Neural cell (in vitro differentiated cells): ENCODE results near the gene DNMT3A.

ENCODE experiments used
- EP300 ChIP-seq: fragments of 450-650 bp; conservative IDR thresholded peaks from 2 replicates; pipeline ENCODE4 v1.6.1; 2014; ENCODE audit warnings: antibody characterized with exemption, mild to moderate bottlenecking, moderate library complexity; ENCODE audit not compliant: poor library complexity, severe bottlenecking
- EZH2 ChIP-seq: fragments of 200-600, 300-800 bp; shearing (Covaris generic), sonication (generic); IDR thresholded peaks from 2 replicates; pipeline ENCODE4 v1.6.1; 2014; ENCODE audit warnings: antibody characterized with exemption, low read length, borderline replicate concordance, mild to moderate bottlenecking; ENCODE audit not compliant: insufficient read depth, poor library complexity, severe bottlenecking
- MXI1 ChIP-seq: fragments of 450-650 bp; conservative IDR thresholded peaks from 2 replicates; pipeline ENCODE4 v1.6.1; 2014; ENCODE audit warnings: antibody characterized with exemption, mild to moderate bottlenecking; ENCODE audit not compliant: poor library complexity, severe bottlenecking
- POLR2AphosphoS5 ChIP-seq: IDR thresholded peaks from 2 replicates; pipeline ENCODE4 v1.6.1; 2012
- RAD21 ChIP-seq: fragments of 450-650 bp; conservative IDR thresholded peaks from 2 replicates; pipeline ENCODE4 v1.6.1; 2014; ENCODE audit warnings: antibody characterized with exemption, mild to moderate bottlenecking, moderate library complexity
- SMC3 ChIP-seq: fragments of 450-650 bp; conservative IDR thresholded peaks from 2 replicates; pipeline ENCODE4 v1.6.1; 2014; ENCODE audit warnings: antibody characterized with exemption, mild to moderate bottlenecking, moderate library complexity; ENCODE audit not compliant: poor library complexity
- TAF1 ChIP-seq: IDR thresholded peaks from 2 replicates; pipeline ENCODE4 v1.6.1; 2012; ENCODE audit warnings: low read depth
- TF ChIP-seq, protein P1 (sequence below): fragments of 450-650 bp; IDR thresholded peaks from 2 replicates; pipeline ENCODE4 v1.5.1; 2014; ENCODE audit warnings: antibody characterized with exemption, mild to moderate bottlenecking, moderate library complexity; ENCODE audit not compliant: poor library complexity, severe bottlenecking
- TF ChIP-seq, protein P2 (sequence below): IDR thresholded peaks from 2 replicates; pipeline ENCODE4 v1.6.1; 2012; ENCODE audit warnings: borderline replicate concordance

DNA sequence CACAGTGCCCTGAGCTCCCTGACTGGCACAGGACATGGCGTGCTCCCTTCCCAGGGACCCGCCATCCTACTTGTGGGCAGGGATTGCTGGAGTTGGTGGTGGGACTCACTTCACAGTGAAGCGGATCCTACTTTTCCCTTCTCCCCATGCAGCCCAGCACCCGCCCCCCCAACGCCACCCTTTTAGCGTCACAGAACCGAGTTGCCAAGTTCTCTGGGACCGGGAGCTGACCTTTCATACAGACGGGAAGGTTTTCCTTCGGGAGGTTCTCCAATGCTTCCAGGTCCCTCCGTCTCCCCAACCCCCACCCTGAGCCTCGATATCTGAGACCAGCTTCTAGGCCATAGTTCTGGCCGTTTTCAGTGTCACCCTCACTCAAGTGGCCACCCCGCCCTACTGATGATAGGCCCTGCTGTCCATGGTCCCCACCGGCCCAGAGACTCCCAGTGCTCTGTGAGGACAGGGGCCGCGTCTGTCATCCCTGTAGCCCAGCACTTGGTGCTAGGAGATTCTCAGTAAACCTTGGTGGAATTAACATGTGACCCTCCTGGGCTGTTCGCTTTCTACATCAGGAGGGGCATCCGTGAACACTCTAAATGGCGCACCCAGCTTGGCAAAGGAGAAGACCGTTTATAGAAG is 1.6 kb upstream of the DNMT3A start:
- TF ChIP-seq EZH2 (no peak), POLR2AphosphoS5 (no peak), RAD21 (no peak), TAF1 (no peak), EP300 (no peak), SMC3 (no peak), MXI1 (no peak)
- TF ChIP-seq, protein P1, sequence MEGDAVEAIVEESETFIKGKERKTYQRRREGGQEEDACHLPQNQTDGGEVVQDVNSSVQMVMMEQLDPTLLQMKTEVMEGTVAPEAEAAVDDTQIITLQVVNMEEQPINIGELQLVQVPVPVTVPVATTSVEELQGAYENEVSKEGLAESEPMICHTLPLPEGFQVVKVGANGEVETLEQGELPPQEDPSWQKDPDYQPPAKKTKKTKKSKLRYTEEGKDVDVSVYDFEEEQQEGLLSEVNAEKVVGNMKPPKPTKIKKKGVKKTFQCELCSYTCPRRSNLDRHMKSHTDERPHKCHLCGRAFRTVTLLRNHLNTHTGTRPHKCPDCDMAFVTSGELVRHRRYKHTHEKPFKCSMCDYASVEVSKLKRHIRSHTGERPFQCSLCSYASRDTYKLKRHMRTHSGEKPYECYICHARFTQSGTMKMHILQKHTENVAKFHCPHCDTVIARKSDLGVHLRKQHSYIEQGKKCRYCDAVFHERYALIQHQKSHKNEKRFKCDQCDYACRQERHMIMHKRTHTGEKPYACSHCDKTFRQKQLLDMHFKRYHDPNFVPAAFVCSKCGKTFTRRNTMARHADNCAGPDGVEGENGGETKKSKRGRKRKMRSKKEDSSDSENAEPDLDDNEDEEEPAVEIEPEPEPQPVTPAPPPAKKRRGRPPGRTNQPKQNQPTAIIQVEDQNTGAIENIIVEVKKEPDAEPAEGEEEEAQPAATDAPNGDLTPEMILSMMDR: no peak
- TF ChIP-seq, protein P2, sequence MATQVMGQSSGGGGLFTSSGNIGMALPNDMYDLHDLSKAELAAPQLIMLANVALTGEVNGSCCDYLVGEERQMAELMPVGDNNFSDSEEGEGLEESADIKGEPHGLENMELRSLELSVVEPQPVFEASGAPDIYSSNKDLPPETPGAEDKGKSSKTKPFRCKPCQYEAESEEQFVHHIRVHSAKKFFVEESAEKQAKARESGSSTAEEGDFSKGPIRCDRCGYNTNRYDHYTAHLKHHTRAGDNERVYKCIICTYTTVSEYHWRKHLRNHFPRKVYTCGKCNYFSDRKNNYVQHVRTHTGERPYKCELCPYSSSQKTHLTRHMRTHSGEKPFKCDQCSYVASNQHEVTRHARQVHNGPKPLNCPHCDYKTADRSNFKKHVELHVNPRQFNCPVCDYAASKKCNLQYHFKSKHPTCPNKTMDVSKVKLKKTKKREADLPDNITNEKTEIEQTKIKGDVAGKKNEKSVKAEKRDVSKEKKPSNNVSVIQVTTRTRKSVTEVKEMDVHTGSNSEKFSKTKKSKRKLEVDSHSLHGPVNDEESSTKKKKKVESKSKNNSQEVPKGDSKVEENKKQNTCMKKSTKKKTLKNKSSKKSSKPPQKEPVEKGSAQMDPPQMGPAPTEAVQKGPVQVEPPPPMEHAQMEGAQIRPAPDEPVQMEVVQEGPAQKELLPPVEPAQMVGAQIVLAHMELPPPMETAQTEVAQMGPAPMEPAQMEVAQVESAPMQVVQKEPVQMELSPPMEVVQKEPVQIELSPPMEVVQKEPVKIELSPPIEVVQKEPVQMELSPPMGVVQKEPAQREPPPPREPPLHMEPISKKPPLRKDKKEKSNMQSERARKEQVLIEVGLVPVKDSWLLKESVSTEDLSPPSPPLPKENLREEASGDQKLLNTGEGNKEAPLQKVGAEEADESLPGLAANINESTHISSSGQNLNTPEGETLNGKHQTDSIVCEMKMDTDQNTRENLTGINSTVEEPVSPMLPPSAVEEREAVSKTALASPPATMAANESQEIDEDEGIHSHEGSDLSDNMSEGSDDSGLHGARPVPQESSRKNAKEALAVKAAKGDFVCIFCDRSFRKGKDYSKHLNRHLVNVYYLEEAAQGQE: no peak
